MM.1S (cell line): Measurements from ENCODE around the gene CDK5RAP2.

Experiments used
- DNase-seq: peaks from one replicate; pipeline ENCODE4 v3.0.0-alpha.2; 2015
- H2AFZ ChIP-seq: fragments of 300-600 bp; sonication (generic); 2 replicates; pipeline ENCODE4 v1.6.0; 2016; ENCODE audit warnings: antibody characterized with exemption, low read length
- H3F3A ChIP-seq: fragments of 300-600 bp; sonication (generic); 2 replicates; pipeline ENCODE4 v1.6.1; 2016; ENCODE audit warnings: mild to moderate bottlenecking, antibody characterized with exemption, low read length, moderate library complexity, mixed read lengths; ENCODE audit not compliant: insufficient read depth
- H3K27ac ChIP-seq: fragments of 300-600 bp; sonication (generic); 2 replicates; pipeline ENCODE4 v1.5.1; 2016; ENCODE audit warnings: mild to moderate bottlenecking, low read length
- H3K27me3 ChIP-seq: fragments of 300-600 bp; sonication (generic); replicated peaks from 2 replicates; pipeline ENCODE4 v1.6.0; 2016; ENCODE audit warnings: low read length; ENCODE audit not compliant: insufficient read depth
- H3K36me3 ChIP-seq: fragments of 300-600 bp; sonication (generic); replicated peaks from 2 replicates; pipeline ENCODE4 v1.6.1; 2016; ENCODE audit warnings: mild to moderate bottlenecking, low read length, mixed read lengths; ENCODE audit not compliant: insufficient read depth
- H3K4me1 ChIP-seq: fragments of 300-600 bp; sonication (generic); 2 replicates; pipeline ENCODE4 v1.6.1; 2016; ENCODE audit warnings: low read length, mixed read lengths
- H3K4me2 ChIP-seq: fragments of 300-600 bp; sonication (generic); 2 replicates; pipeline ENCODE4 v1.6.0; 2016; ENCODE audit warnings: low read depth, low read length
- H3K4me3 ChIP-seq: fragments of 300-600 bp; sonication (generic); 2 replicates; pipeline ENCODE4 v1.5.1; 2016; ENCODE audit warnings: low read length, mixed read lengths
- H3K79me2 ChIP-seq: fragments of 300-600 bp; sonication (generic); 2 replicates; pipeline ENCODE4 v1.6.1; 2016; ENCODE audit warnings: mixed run types, low read length, mixed read lengths
- H3K9ac ChIP-seq: fragments of 300-600 bp; sonication (generic); 2 replicates; pipeline ENCODE4 v1.6.1; 2016; ENCODE audit warnings: low read length, mixed read lengths
- H3K9me2 ChIP-seq: fragments of 300-600 bp; sonication (generic); replicated peaks from 2 replicates; pipeline ENCODE4 v1.6.1; 2016; ENCODE audit warnings: mild to moderate bottlenecking, low read length, mixed read lengths; ENCODE audit not compliant: insufficient read depth
- H3K9me3 ChIP-seq: fragments of 300-600 bp; sonication (generic); replicated peaks from 2 replicates; pipeline ENCODE4 v1.6.1; 2016; ENCODE audit warnings: mild to moderate bottlenecking, low read length, mixed read lengths; ENCODE audit not compliant: insufficient read depth
- H4K20me1 ChIP-seq: fragments of 300-600 bp; sonication (generic); 2 replicates; pipeline ENCODE4 v1.6.1; 2016; ENCODE audit warnings: mild to moderate bottlenecking, low read length, moderate library complexity, mixed read lengths; ENCODE audit not compliant: insufficient read depth
- CTCF ChIP-seq: fragments of 300-600 bp; sonication (generic); IDR thresholded peaks from 2 replicates; pipeline ENCODE4 v1.5.1; 2016; ENCODE audit warnings: antibody characterized with exemption, low read length, mixed read lengths
- EZH2 ChIP-seq: fragments of 300-600 bp; sonication (generic); optimal IDR thresholded peaks from 2 replicates; pipeline ENCODE3; 2017; ENCODE audit warnings: low read depth, mild to moderate bottlenecking, antibody characterized with exemption, low read length, mixed read lengths
- EZH2phosphoT487 ChIP-seq: fragments of 300-600 bp; sonication (generic); IDR thresholded peaks from 2 replicates; pipeline ENCODE4 v1.6.1; 2018; ENCODE audit warnings: antibody characterized with exemption, low read length

CDK5RAP2 gene

GRCh38 chr9:120583958-120584369 lies 4.0 kb upstream of the CDK5RAP2 start:
- no peak for TF ChIP-seq EZH2
- no peak for TF ChIP-seq EZH2phosphoT487
- no peak for TF ChIP-seq CTCF
- H3K27ac ChIP-seq: peak overlapping the region; percentile 98
- H3K9ac ChIP-seq: peak overlapping the region; percentile 67
- peak overlapping the region; percentile 44; the same call in 1 of the 2 replicates for H3K4me2 ChIP-seq
- H3K4me1 ChIP-seq: peaks cover 48% of the 10 kb centered on the region
- H3K79me2 ChIP-seq: peaks cover 24% of the 10 kb centered on the region
- no peaks in the 10 kb centered on the region for H3K9me3 ChIP-seq
- H2AFZ ChIP-seq: no peak overlapping the region
- H3K9me2 ChIP-seq: no peaks in the 10 kb centered on the region
- no peak overlapping the region for H3K4me3 ChIP-seq
- no peaks in the 10 kb centered on the region for H4K20me1 ChIP-seq
- H3K27me3 ChIP-seq: no peaks in the 10 kb centered on the region
- peaks cover 16% of the 10 kb centered on the region for H3F3A ChIP-seq
- no peaks in the 10 kb centered on the region for H3K36me3 ChIP-seq
- peak; percentile 98 for DNase-seq

DNA sequence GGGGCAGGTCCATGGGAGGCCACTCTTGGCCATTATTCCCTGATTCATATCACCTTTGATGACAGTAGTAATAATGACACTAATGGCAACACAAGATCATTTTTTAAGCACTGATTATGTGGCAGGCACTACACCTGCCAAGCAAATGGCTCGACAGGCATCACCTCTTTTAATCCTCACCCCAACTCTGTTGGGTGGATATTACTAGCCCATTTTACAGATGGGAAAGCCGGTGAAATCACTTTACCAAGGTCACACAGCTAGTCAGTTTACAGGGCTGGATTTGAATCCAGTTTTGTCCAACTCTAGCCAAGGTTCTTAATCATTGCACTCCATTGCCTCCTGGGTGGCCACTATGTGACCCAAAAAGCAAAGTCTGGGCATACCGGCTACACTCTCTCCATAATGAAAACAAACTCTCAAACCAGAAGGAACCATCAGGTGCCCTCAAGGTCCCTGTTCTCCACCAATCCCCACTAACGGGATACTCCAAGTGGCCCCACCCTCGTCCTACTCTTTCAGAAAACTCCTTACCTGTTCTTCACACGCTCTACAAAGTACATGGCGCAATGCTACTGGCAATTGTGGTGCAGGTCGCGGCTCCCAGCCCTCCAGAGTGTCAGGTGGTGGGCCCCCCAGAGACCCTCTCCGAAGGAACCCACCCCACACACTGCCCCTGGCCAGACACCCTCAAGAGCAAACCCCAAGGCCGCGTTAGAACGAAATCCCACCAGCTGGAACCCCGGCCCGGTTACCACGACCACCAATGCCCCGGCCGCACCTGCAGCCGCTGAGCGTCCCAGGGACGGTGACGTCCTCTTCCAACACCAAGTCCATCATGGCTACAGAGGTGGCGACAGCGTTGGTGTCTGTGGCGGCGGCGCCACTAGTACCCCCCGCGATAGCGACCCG lies 572 bp downstream of the CDK5RAP2 start:
- peaks cover 37% of the 10 kb centered on the region for H3K4me1 ChIP-seq
- H3K9me3 ChIP-seq: no peaks in the 10 kb centered on the region
- no peak for TF ChIP-seq EZH2
- no peak for TF ChIP-seq CTCF
- TF ChIP-seq EZH2phosphoT487: no peak
- no peaks in the 10 kb centered on the region for H3K9me2 ChIP-seq
- H3K27me3 ChIP-seq: no peaks in the 10 kb centered on the region
- H2AFZ ChIP-seq: peak overlapping the region; percentile 63
- no peaks in the 10 kb centered on the region; the same call in 1 of the 2 replicates for H3K36me3 ChIP-seq
- no peaks in the 10 kb centered on the region for H4K20me1 ChIP-seq
- peak overlapping the region; percentile 92 for H3K4me3 ChIP-seq
- DNase-seq: no peak
- H3K4me2 ChIP-seq: peak overlapping the region; percentile 89
- H3K79me2 ChIP-seq: peaks cover 69% of the 10 kb centered on the region
- H3K27ac ChIP-seq: peak overlapping the region; percentile 58; the same call in 1 of the 2 replicates
- peaks cover 18% of the 10 kb centered on the region for H3F3A ChIP-seq
- peak overlapping the region; percentile 96 for H3K9ac ChIP-seq

DNA sequence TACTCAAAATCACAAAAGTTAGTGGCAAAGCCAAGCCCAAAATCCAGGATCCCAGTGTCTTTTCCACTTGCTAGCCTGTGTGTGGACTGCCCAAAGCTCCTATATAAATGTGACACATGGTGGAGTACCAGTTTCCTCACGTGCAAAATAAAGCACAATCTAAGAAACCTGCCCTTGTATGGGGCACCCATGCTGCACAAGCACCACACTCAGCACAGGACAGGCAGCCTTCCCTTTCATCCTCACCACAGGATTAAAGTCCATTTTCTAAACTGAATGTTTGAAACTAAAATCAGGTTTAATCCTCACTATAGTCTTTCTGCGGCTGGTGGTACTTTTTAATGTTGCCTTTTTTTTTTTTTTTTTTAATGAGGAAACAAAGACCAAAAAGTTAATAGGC lies 5.5 kb downstream of the CDK5RAP2 start:
- Histone ChIP-seq H3K4me3 (no peak overlapping the region), H3K9ac (no peak overlapping the region), H3K36me3 (no peaks in the 10 kb centered on the region; the same call in 1 of the 2 replicates), H2AFZ (no peak overlapping the region), H3K9me3 (no peaks in the 10 kb centered on the region), H3K9me2 (no peaks in the 10 kb centered on the region), H3K4me1 (peaks cover 19% of the 10 kb centered on the region), H3K4me2 (no peak overlapping the region), H3K27ac (no peak overlapping the region), H3K27me3 (no peaks in the 10 kb centered on the region), H3F3A (peaks cover 5% of the 10 kb centered on the region; the same call in 1 of the 2 replicates), H3K79me2 (peaks cover 92% of the 10 kb centered on the region), H4K20me1 (no peaks in the 10 kb centered on the region)
- no peak for DNase-seq
- no peak for TF ChIP-seq EZH2phosphoT487
- TF ChIP-seq CTCF: no peak
- TF ChIP-seq EZH2: no peak
